PFSK-1 (cell line): ENCODE measurements around the gene ARL15.

ENCODE experiments used
- FOXP2 ChIP-seq: optimal IDR thresholded peaks from 2 replicates; pipeline ENCODE3; 2011; ENCODE audit warnings: borderline replicate concordance, control low read depth, inconsistent platforms; ENCODE audit not compliant: insufficient read depth; ENCODE audit errors: extremely low read length, extremely low read depth
- POLR2AphosphoS5 ChIP-seq: IDR thresholded peaks from 2 replicates; pipeline ENCODE4 v1.6.1; 2012; ENCODE audit warnings: low read depth, mild to moderate bottlenecking, control low read depth, low read length, moderate library complexity
- REST ChIP-seq, 2 experiments: IDR thresholded peaks; 2 replicates each; pipeline versions ENCODE4 v1.6.1 to v1.8.0; 2011 to 2012; ENCODE audit warnings: low read depth in 2 of 2, low read length in 2 of 2, control low read depth in 1 of 2, inconsistent platforms in 1 of 2, mild to moderate bottlenecking in 1 of 2, moderate library complexity in 1 of 2; ENCODE audit not compliant: insufficient read depth in 1 of 2
- SIN3A ChIP-seq: IDR thresholded peaks from 2 replicates; pipeline ENCODE4 v1.6.1; 2012; ENCODE audit warnings: mild to moderate bottlenecking, low read length, moderate library complexity, borderline replicate concordance; ENCODE audit not compliant: insufficient read depth
- TAF1 ChIP-seq: IDR thresholded peaks from 2 replicates; pipeline ENCODE4 v1.6.1; 2012; ENCODE audit warnings: low read length, control low read depth, borderline replicate concordance; ENCODE audit not compliant: insufficient read depth

Gene ARL15

GRCh38 chr5:53856506-53856905 lies 453.9 kb downstream of the ARL15 start:
- TF ChIP-seq FOXP2 (no peak), SIN3A (no peak), TAF1 (no peak), REST (IDR thresholded peaks at IDR 0.05; ENCODE audit: insufficient read depth in 1 of 2, low read depth in 2 of 2, low read length in 2 of 2) (no peak), POLR2AphosphoS5 (no peak)

- TF ChIP-seq SIN3A, result no peak
- no peak for TF ChIP-seq POLR2AphosphoS5
- no peak for TF ChIP-seq FOXP2
- TF ChIP-seq REST (IDR thresholded peaks at IDR 0.05; ENCODE audit: insufficient read depth in 1 of 2, low read depth in 2 of 2, low read length in 2 of 2), result no peak
- no peak for TF ChIP-seq TAF1
Measured at GRCh38 chr5:53834500-53834899, 475.9 kb downstream of the ARL15 start.
